ENCODE data around the gene BTBD7. TPM values are rescaled to one million over a fixed set of nuclear protein-coding genes. Genes with fewer than 3 reads are reported as not detected.

BTBD7 gene
- total and polyA plus RNA-seq, 2 of the 4 experiments (the other 2 are of a cell fraction) = 11.9 to 30.5 TPM

- peak overlapping the region; percentile 44; the same call in 1 of the 2 replicates for H2BK120ac ChIP-seq (ENCODE audit: low read depth, low read length)
- H3K14ac ChIP-seq (replicated peaks; ENCODE audit: low read depth, low read length) = no peak overlapping the region
- no peak overlapping the region for H3K4me3 ChIP-seq (ENCODE audit: insufficient read depth, low read depth, low read length)
- no peak overlapping the region for H3K27ac ChIP-seq (ENCODE audit: insufficient read depth, low read length)
- 0 out of 4 replicates have a peak overlapping the region, but pooled peaks of 1 of the 2 experiments have one; percentile 16 for H4K8ac ChIP-seq (ENCODE audit: low read depth in 2 of 2, low read length in 2 of 2)
- POLR2A ChIA-PET (ENCODE audit: unreplicated experiment) = no interaction called here
- H4K91ac ChIP-seq (ENCODE audit: insufficient read depth, low read depth, low read length) = no peak overlapping the region
- H4K5ac ChIP-seq (ENCODE audit: low read depth, low read length) = peak overlapping the region; percentile 71; the same call in 1 of the 2 replicates
- dilution Hi-C loops (cut with HindIII; ENCODE audit: low sequenced_read_pairs, unreplicated experiment) (no loop called here), intact Hi-C loops (cut with micrococcal nuclease) (no loop called here), in situ Hi-C loops (cut with MboI; ENCODE audit: low sequenced_read_pairs) (no loop called here)
- H3K36me3 ChIP-seq (ENCODE audit: control insufficient read depth, insufficient read depth, low read length) = peaks cover 50% of the 10 kb centered on the region
- DNase-seq = no peak
- peak overlapping the region; percentile 18 for H2BK5ac ChIP-seq (ENCODE audit: low read depth, low read length, poor library complexity, severe bottlenecking)
- no peak overlapping the region for H2AFZ ChIP-seq (replicated peaks; ENCODE audit: low read length, poor library complexity)
- H3K23ac ChIP-seq (ENCODE audit: low read depth, low read length) = 0 out of 2 replicates have a peak overlapping the region, but pooled peaks have one; percentile 2
- peaks cover 3% of the 10 kb centered on the region for H3K9me1 ChIP-seq (ENCODE audit: insufficient read depth, low read length)
- peaks cover 3 to 27% of the 10 kb centered on the region in 2 experiments; a peak in 3 of 4 replicates for H3K79me1 ChIP-seq (ENCODE audit: low read depth in 1 of 2, low read length in 2 of 2)
- BruUV-seq (replicated peaks) = no TSS peak
- peak overlapping the region; percentile 47; the same call in 1 of the 2 replicates for H3K18ac ChIP-seq (ENCODE audit: low read depth, low read length)
- no peaks in the 10 kb centered on the region for H3K9me3 ChIP-seq (ENCODE audit: control insufficient read depth, insufficient read depth, low read length)
- H3K56ac ChIP-seq (ENCODE audit: extremely low read depth, insufficient read depth, low read length) = peak overlapping the region; percentile 37; the same call in 1 of the 2 replicates
- no peak overlapping the region for H2BK20ac ChIP-seq (ENCODE audit: low read depth, low read length)
- no peak overlapping the region for H3K4me2 ChIP-seq (ENCODE audit: low read depth, low read length)
- no peak overlapping the region for H3K9ac ChIP-seq (ENCODE audit: low read depth, low read length)
- H3K4me1 ChIP-seq (ENCODE audit: control insufficient read depth, insufficient read depth, low read length) = peaks cover 5% of the 10 kb centered on the region; the same call in 1 of the 2 replicates
- no peaks in the 10 kb centered on the region for H4K20me1 ChIP-seq (ENCODE audit: insufficient read depth, low read length)
- no peaks in the 10 kb centered on the region for H3K27me3 ChIP-seq (ENCODE audit: control insufficient read depth, insufficient read depth, low read length)
- no peak overlapping the region for H2BK15ac ChIP-seq (ENCODE audit: low read depth, low read length)
- H2AK9ac ChIP-seq (replicated peaks; ENCODE audit: low read depth, low read length, poor library complexity) = no peak overlapping the region
- no peak overlapping the region for H3K4ac ChIP-seq (ENCODE audit: low read depth, low read length)
- CTCF ChIA-PET = no interaction called here
- TF ChIP-seq CTCF (conservative IDR thresholded peaks at IDR 0.05; ENCODE audit: low read depth, low read length) (no peak), POLR2A (IDR thresholded peaks at IDR 0.05; ENCODE audit: low read depth, low read length) (no peak), FOS (IDR thresholded peaks at IDR 0.05; ENCODE audit: low read depth, low read length) (no peak), RCOR1 (IDR thresholded peaks at IDR 0.05; ENCODE audit: insufficient replicate concordance, low read length) (no peak), NFE2L2 (IDR thresholded peaks at IDR 0.05; ENCODE audit: low read depth, low read length) (no peak), BHLHE40 (IDR thresholded peaks at IDR 0.05; ENCODE audit: low read depth, low read length) (no peak), RFX5 (IDR thresholded peaks at IDR 0.05; ENCODE audit: low read depth, low read length) (no peak), RAD21 (IDR thresholded peaks at IDR 0.05; ENCODE audit: low read length) (no peak), SMC3 (IDR thresholded peaks at IDR 0.05; ENCODE audit: low read depth, low read length) (no peak), CEBPB (IDR thresholded peaks at IDR 0.05; ENCODE audit: low read depth, low read length) (no peak)
- TF ChIP-seq, protein P1, sequence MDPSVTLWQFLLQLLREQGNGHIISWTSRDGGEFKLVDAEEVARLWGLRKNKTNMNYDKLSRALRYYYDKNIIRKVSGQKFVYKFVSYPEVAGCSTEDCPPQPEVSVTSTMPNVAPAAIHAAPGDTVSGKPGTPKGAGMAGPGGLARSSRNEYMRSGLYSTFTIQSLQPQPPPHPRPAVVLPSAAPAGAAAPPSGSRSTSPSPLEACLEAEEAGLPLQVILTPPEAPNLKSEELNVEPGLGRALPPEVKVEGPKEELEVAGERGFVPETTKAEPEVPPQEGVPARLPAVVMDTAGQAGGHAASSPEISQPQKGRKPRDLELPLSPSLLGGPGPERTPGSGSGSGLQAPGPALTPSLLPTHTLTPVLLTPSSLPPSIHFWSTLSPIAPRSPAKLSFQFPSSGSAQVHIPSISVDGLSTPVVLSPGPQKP (IDR thresholded peaks at IDR 0.05; ENCODE audit: borderline replicate concordance, low read depth, low read length) = no peak
- TF ChIP-seq, protein P2, sequence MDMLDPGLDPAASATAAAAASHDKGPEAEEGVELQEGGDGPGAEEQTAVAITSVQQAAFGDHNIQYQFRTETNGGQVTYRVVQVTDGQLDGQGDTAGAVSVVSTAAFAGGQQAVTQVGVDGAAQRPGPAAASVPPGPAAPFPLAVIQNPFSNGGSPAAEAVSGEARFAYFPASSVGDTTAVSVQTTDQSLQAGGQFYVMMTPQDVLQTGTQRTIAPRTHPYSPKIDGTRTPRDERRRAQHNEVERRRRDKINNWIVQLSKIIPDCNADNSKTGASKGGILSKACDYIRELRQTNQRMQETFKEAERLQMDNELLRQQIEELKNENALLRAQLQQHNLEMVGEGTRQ (IDR thresholded peaks at IDR 0.05; ENCODE audit: low read depth, low read length) = no peak
- no peak for ATAC-seq (ENCODE audit: low read depth)
- no peak overlapping the region for H2AK5ac ChIP-seq (ENCODE audit: low read depth, low read length)
Observed at GRCh38 chr14:93246534-93246933, 86.3 kb downstream of the BTBD7 start.

All from IMR-90 (cell line).